H1 (cell line): Measurements from ENCODE around the gene ARHGEF28. TPM values are rescaled to one million over a fixed set of nuclear protein-coding genes. Genes with fewer than 3 reads are reported as not detected.

Source experiments
- CTCF ChIA-PET: fragments of 300-600 bp; sonication (Branson Sonifier 250); formaldehyde crosslinking; loops from one replicate; lab custom pipeline; 2021; ENCODE audit not compliant: partially characterized antibody; lab: Charles Lee
- POLR2A ChIA-PET: fragments of 300-600 bp; sonication (Branson Sonifier 250); formaldehyde crosslinking; loops from one replicate; lab custom pipeline; 2021; ENCODE audit warnings: inconsistent platforms; ENCODE audit not compliant: partially characterized antibody; lab: Charles Lee
- DNase-seq, 2 experiments: peaks; one replicate each; pipeline versions ENCODE4 v3.0.0 to v3.0.0-alpha.2; 2010 to 2022; ENCODE audit warnings: low spot score in 2 of 2, low read depth in 1 of 2, mixed read lengths in 1 of 2
- FAIRE-seq: peaks from 2 replicates; lab custom pipeline; 2011; peaks lifted over from hg19 to GRCh38; lab: Jason Lieb, UNC
- H2AFZ ChIP-seq: 2 replicates; pipeline ENCODE4 v1.8.1; 2012; ENCODE audit warnings: low read length, inconsistent platforms
- H2AK5ac ChIP-seq: 2 replicates; pipeline ENCODE4 v1.6.1; 2013; ENCODE audit warnings: low read depth, low read length
- H2BK120ac ChIP-seq: replicated peaks from 2 replicates; pipeline ENCODE3; 2013; ENCODE audit warnings: low read depth, low read length, inconsistent platforms
- H2BK12ac ChIP-seq: 2 replicates; pipeline ENCODE4 v1.6.1; 2013; ENCODE audit warnings: low read depth, low read length
- H2BK15ac ChIP-seq: 2 replicates; pipeline ENCODE4 v1.6.1; 2013; ENCODE audit warnings: low read length
- H2BK20ac ChIP-seq: 2 replicates; pipeline ENCODE4 v1.6.1; 2013; ENCODE audit warnings: low read length
- H2BK5ac ChIP-seq: 2 replicates; pipeline ENCODE4 v1.6.1; 2013; ENCODE audit warnings: low read depth, low read length
- H3K14ac ChIP-seq: 2 replicates; pipeline ENCODE4 v1.6.1; 2013; ENCODE audit warnings: inconsistent platforms; ENCODE audit not compliant: insufficient read length
- H3K18ac ChIP-seq: 2 replicates; pipeline ENCODE4 v1.6.1; 2013; ENCODE audit warnings: low read length; ENCODE audit errors: extremely low read depth
- H3K23ac ChIP-seq: 2 replicates; pipeline ENCODE4 v1.6.1; 2013; ENCODE audit warnings: inconsistent platforms; ENCODE audit not compliant: insufficient read length
- H3K23me2 ChIP-seq: 2 replicates; pipeline ENCODE4 v1.6.1; 2013; ENCODE audit warnings: low read depth, low read length
- H3K27ac ChIP-seq: 2 replicates; pipeline ENCODE4 v1.6.1; 2011; ENCODE audit warnings: low read depth, low read length, inconsistent platforms
- H3K27me3 ChIP-seq, 4 experiments: replicated peaks in 1 of 4; 1 replicate in 1 of 4; 2 replicates in 3 of 4; pipeline versions ENCODE4 v1.6.1 to v1.8.1; 2011 to 2013; ENCODE audit warnings: low read length in 3 of 4, mild to moderate bottlenecking in 3 of 4, inconsistent platforms in 2 of 4, mixed read lengths in 2 of 4, moderate library complexity in 1 of 4; ENCODE audit not compliant: control insufficient read depth in 3 of 4, insufficient read depth in 3 of 4; ENCODE audit errors: extremely low read depth in 1 of 4
- H3K36me3 ChIP-seq, 4 experiments: 2 replicates each; pipeline versions ENCODE4 v1.6.1 to v1.8.1; 2011 to 2013; ENCODE audit warnings: mild to moderate bottlenecking in 4 of 4, low read length in 3 of 4, moderate library complexity in 2 of 4, control low read depth in 1 of 4, inconsistent platforms in 1 of 4; ENCODE audit not compliant: insufficient read depth in 4 of 4, control insufficient read depth in 2 of 4
- H3K4ac ChIP-seq: replicated peaks from 2 replicates; pipeline ENCODE3; 2013; ENCODE audit warnings: low read length, low read depth, mixed read lengths, inconsistent platforms; ENCODE audit not compliant: insufficient read length
- H3K4me1 ChIP-seq, 4 experiments: replicated peaks in 1 of 4; 1 replicate in 1 of 4; 2 replicates in 3 of 4; pipeline versions ENCODE4 v1.6.1 to v1.8.1; 2011 to 2013; ENCODE audit warnings: low read length in 3 of 4, inconsistent platforms in 2 of 4, mixed read lengths in 1 of 4; ENCODE audit not compliant: insufficient read depth in 4 of 4, control insufficient read depth in 3 of 4
- H3K4me2 ChIP-seq, 2 experiments: 2 replicates each; pipeline versions ENCODE4 v1.6.1 to v1.8.1; 2011 to 2013; ENCODE audit warnings: low read depth in 2 of 2, low read length in 2 of 2, control low read depth in 1 of 2, inconsistent platforms in 1 of 2, mild to moderate bottlenecking in 1 of 2; ENCODE audit not compliant: insufficient read depth in 1 of 2
- H3K4me3 ChIP-seq, 4 experiments: fragments of 200-600, 300-600 bp in 1 of 4; sonication (generic), shearing (Covaris generic), sonication (Bioruptor Twin) in 1 of 4; 2 replicates each; pipeline versions ENCODE4 v1.5.1 to v1.8.1; 2011 to 2016; ENCODE audit warnings: low read length in 4 of 4, low read depth in 3 of 4, control low read depth in 2 of 4, inconsistent platforms in 2 of 4, mild to moderate bottlenecking in 2 of 4, mixed read lengths in 1 of 4, moderate library complexity in 1 of 4; ENCODE audit not compliant: insufficient read depth in 2 of 4; ENCODE audit errors: extremely low read depth in 1 of 4
- H3K56ac ChIP-seq: replicated peaks from 2 replicates; pipeline ENCODE3; 2013; ENCODE audit warnings: low read depth, mild to moderate bottlenecking, mixed read lengths, low read length, inconsistent platforms; ENCODE audit not compliant: insufficient read length
- H3K79me1 ChIP-seq: 2 replicates; pipeline ENCODE4 v1.6.1; 2013; ENCODE audit warnings: low read depth, low read length, control low read depth
- H3K79me2 ChIP-seq, 2 experiments: 2 replicates each; pipeline versions ENCODE4 v1.6.1 to v1.8.1; 2012 to 2013; ENCODE audit warnings: low read length in 2 of 2, mild to moderate bottlenecking in 2 of 2, inconsistent platforms in 1 of 2; ENCODE audit not compliant: insufficient read depth in 2 of 2, control insufficient read depth in 1 of 2
- H3K9ac ChIP-seq, 4 experiments: replicated peaks in 1 of 4; 1 replicate in 1 of 4; 2 replicates in 3 of 4; pipeline versions ENCODE4 v1.6.1 to v1.8.1; 2011 to 2013; ENCODE audit warnings: low read depth in 3 of 4, low read length in 3 of 4, control low read depth in 2 of 4, mild to moderate bottlenecking in 2 of 4, moderate library complexity in 2 of 4, inconsistent platforms in 1 of 4; ENCODE audit errors: extremely low read depth in 1 of 4
- H3K9me3 ChIP-seq, 2 experiments: 2 replicates each; pipeline versions ENCODE4 v1.6.1 to v1.8.1; 2012 to 2013; ENCODE audit warnings: mild to moderate bottlenecking in 2 of 2, moderate library complexity in 2 of 2, control low read depth in 1 of 2, inconsistent platforms in 1 of 2, low read depth in 1 of 2, low read length in 1 of 2, mixed read lengths in 1 of 2; ENCODE audit not compliant: insufficient read depth in 2 of 2
- H4K20me1 ChIP-seq, 2 experiments: replicated peaks in 1 of 2; 2 replicates each; pipeline versions ENCODE3 to v1.8.1; 2011 to 2013; ENCODE audit warnings: inconsistent platforms in 2 of 2, low read length in 2 of 2, mild to moderate bottlenecking in 1 of 2; ENCODE audit not compliant: insufficient read depth in 2 of 2, control insufficient read depth in 1 of 2
- H4K5ac ChIP-seq: 2 replicates; pipeline ENCODE4 v1.6.1; 2013; ENCODE audit warnings: low read length, low read depth, mixed read lengths, inconsistent platforms; ENCODE audit not compliant: insufficient read length
- H4K8ac ChIP-seq: 2 replicates; pipeline ENCODE4 v1.8.0; 2013; ENCODE audit warnings: mild to moderate bottlenecking, moderate library complexity, low read length, inconsistent platforms; ENCODE audit not compliant: insufficient read depth; ENCODE audit errors: extremely low read depth
- H4K91ac ChIP-seq: replicated peaks from 2 replicates; pipeline ENCODE3; 2013; ENCODE audit warnings: low read length, mixed read lengths, inconsistent platforms; ENCODE audit not compliant: insufficient read length
- CREB1 ChIP-seq: IDR thresholded peaks from 2 replicates; pipeline ENCODE4 v1.6.1; 2012; ENCODE audit warnings: inconsistent platforms
- NANOG ChIP-seq: IDR thresholded peaks from 2 replicates; pipeline ENCODE4 v1.6.1; 2011; ENCODE audit warnings: low read length, low read depth, mild to moderate bottlenecking, inconsistent platforms; ENCODE audit not compliant: insufficient read depth, poor library complexity, severe bottlenecking
- SIN3A ChIP-seq, 2 experiments: IDR thresholded peaks in 1 of 2; conservative IDR thresholded peaks in 1 of 2; 2 replicates each; pipeline ENCODE4 v1.6.1; 2011 to 2012; ENCODE audit warnings: low read length in 2 of 2, improper control_type of control experiment in 1 of 2, low read depth in 1 of 2, mild to moderate bottlenecking in 1 of 2
- SP4 ChIP-seq: IDR thresholded peaks from 2 replicates; pipeline ENCODE4 v1.6.1; 2012; ENCODE audit warnings: low read length, inconsistent platforms
- whole genome bisulfite sequencing, 2 experiments: shearing (Covaris generic) in 1 of 2; methylation state at CpG; one replicate each; pipeline versions ENCODE4 v1.1.6 to v1.1.7; 2013 to 2015; ENCODE audit warnings: low lambda C conversion rate in 2 of 2, mixed read lengths in 2 of 2, inconsistent platforms in 1 of 2, low coverage in 1 of 2, missing lambda C conversion rate in 1 of 2; ENCODE audit not compliant: insufficient replicate concordance in 2 of 2, insufficient coverage in 1 of 2, insufficient read length in 1 of 2; ENCODE audit errors: extremely low coverage in 1 of 2, missing lambda C conversion rate in 1 of 2; 5-methylcytosine and 5-hydroxymethylcytosine counted together
- polyA plus RNA-seq, 7 experiments: library from polyadenylated mRNA; depleted of rRNA in 3 of 7; stranded (reverse) in 5 of 7; unstranded in 2 of 7; fragments of >200 nt in 5 of 7; fragments of 200-250 nt in 2 of 7; gene quantifications; 1 replicate in 5 of 7; 2 replicates in 1 of 7; 4 replicates in 1 of 7; pipeline versions ENCODE4 v1.2.1 to v1.2.3, GENCODE V29; 2011 to 2013; ENCODE audit warnings: missing spikeins in 2 of 7, mixed read lengths in 2 of 7
- total RNA-seq: library from RNA; stranded (reverse); fragmentation: NEBNext Ultra II Directional; extraction: Animal tissue kit (Norgen Biotek cat#: 25700); gene quantifications from 2 replicates; pipeline ENCODE4 v1.2.1, GENCODE V29; 2021

Gene ARHGEF28
- total and polyA plus RNA-seq, 2 of the 8 experiments (the other 6 are each of a cell fraction or from before 2014, with no cell fraction given) = 0.33 to 1.0 TPM

- H4K5ac ChIP-seq = no peak overlapping the region
- TF ChIP-seq NANOG (no peak), SP4 (no peak), CREB1 (no peak), SIN3A (conservative IDR thresholded peaks at IDR 0.05 in 1 of 2, IDR thresholded peaks at IDR 0.05 in 1 of 2; ENCODE audit: low read depth in 1 of 2, low read length in 2 of 2) (no peak)
- no peaks in the 10 kb centered on the region for H4K20me1 ChIP-seq
- H2BK20ac ChIP-seq = no peak overlapping the region
- H3K36me3 ChIP-seq = no peaks in the 10 kb centered on the region
- FAIRE-seq = no peak
- H3K14ac ChIP-seq = no peak overlapping the region
- H2BK5ac ChIP-seq = no peak overlapping the region
- no peak overlapping the region for H4K8ac ChIP-seq
- H3K9ac ChIP-seq = no peak overlapping the region
- no peak overlapping the region for H3K56ac ChIP-seq
- H3K4me3 ChIP-seq = no peak overlapping the region
- H2BK15ac ChIP-seq = no peak overlapping the region
- H3K79me1 ChIP-seq = no peaks in the 10 kb centered on the region
- no peak overlapping the region for H3K4ac ChIP-seq
- POLR2A ChIA-PET = no interaction called here
- H2BK120ac ChIP-seq = no peak overlapping the region
- H3K23ac ChIP-seq = no peak overlapping the region
- CTCF ChIA-PET = interaction anchor here (1.2 to 1.6 kb wide), 2 partner anchors 9 to 302 kb away, joined by 3 to 11 read pairs; no protein-coding TSS in a partner anchor
- no peaks in the 10 kb centered on the region for H3K27me3 ChIP-seq
- H3K4me2 ChIP-seq = no peak overlapping the region
- whole genome bisulfite sequencing, 2 experiments = 94% methylated on average over 2 of the region's 2 CpGs; no CpG with 5 or more reads in 1 of the 2 experiments
- H3K18ac ChIP-seq = no peak overlapping the region
- H3K79me2 ChIP-seq = no peaks in the 10 kb centered on the region
- H3K23me2 ChIP-seq = no peaks in the 10 kb centered on the region
- no peaks in the 10 kb centered on the region for H3K9me3 ChIP-seq
- no peak for DNase-seq
- H3K4me1 ChIP-seq = no peaks in the 10 kb centered on the region
- no peak overlapping the region for H2BK12ac ChIP-seq
- H2AK5ac ChIP-seq = no peak overlapping the region
- H3K27ac ChIP-seq = no peak overlapping the region
- H4K91ac ChIP-seq = no peak overlapping the region
- no peak overlapping the region for H2AFZ ChIP-seq
Observed at GRCh38 chr5:73893813-73894212, 267.8 kb downstream of the ARHGEF28 start.
